NCI-H2227 treated with DMSO at 0.1 percent for 48 hours (cell line): ENCODE data around the gene AK6.
"Not testable (repeated sequence)": the region's sequence is repeated elsewhere in the genome, so short reads cannot be mapped to it uniquely, and the experiment has no call there.

Experiments used
- DNase-seq: peaks from one replicate; lab custom pipeline; 2025; lab: John Stamatoyannopoulos, UW

The AK6 gene

GRCh38 chr5:69369340-69370121 is at the start of gene AK6, which contains the start of the genes RAD17 and TAF9:
Gene AK6, minus strand, starts transcription at chr5:69369520. Its CDS starts 30 bp downstream, at chr5:69369490.
Gene RAD17, plus strand, starts transcription at chr5:69369818. Its CDS starts 2,391 bp downstream, at chr5:69372209.
Gene TAF9, minus strand, starts transcription at chr5:69369520. Its CDS starts 3,783 bp downstream, at chr5:69365737.
- peak; percentile 93 for DNase-seq

GRCh38 chr5:69418554-69418953 is 49.2 kb upstream of the AK6 start:
- no peak for DNase-seq

GRCh38 chr5:69416699-69417098 is 47.4 kb upstream of the AK6 start:
- DNase-seq = no peak

- DNase-seq = no peak
Observed at GRCh38 chr5:69416180-69416579, 46.9 kb upstream of the AK6 start.

GRCh38 chr5:69415584-69415958 is 46.3 kb upstream of the AK6 start:
- DNase-seq = no peak

GRCh38 chr5:69414885-69415583 is 45.7 kb upstream of the AK6 start, which contains the start of gene MARVELD2:
Gene MARVELD2, plus strand, starts transcription at chr5:69415116. Its CDS starts 4,270 bp downstream, at chr5:69419386.
- peak; percentile 31 for DNase-seq

- no peak for DNase-seq
Observed at GRCh38 chr5:69404659-69405330, 35.5 kb upstream of the AK6 start.

GRCh38 chr5:69378376-69378775 is 9.1 kb upstream of the AK6 start:
- DNase-seq = no peak

- no peak for DNase-seq
Observed at GRCh38 chr5:69374911-69375446, 5.7 kb upstream of the AK6 start.

GRCh38 chr5:69372394-69372793 is 3.1 kb upstream of the AK6 start:
- no peak for DNase-seq

- not testable (repeated sequence) for DNase-seq
Observed at GRCh38 chr5:69370335-69370734, 1.0 kb upstream of the AK6 start.

GRCh38 chr5:69368458-69369339 is 621 bp downstream of the AK6 start:
- DNase-seq = peak; percentile 31

GRCh38 chr5:69367697-69368279 is 1.5 kb downstream of the AK6 start:
- no peak for DNase-seq

- no peak for DNase-seq
Observed at GRCh38 chr5:69364850-69365249, 4.5 kb downstream of the AK6 start.

- peak; percentile 5 for DNase-seq
Observed at GRCh38 chr5:69364414-69364813, 4.9 kb downstream of the AK6 start.

GRCh38 chr5:69360442-69360841 is 8.9 kb downstream of the AK6 start:
- DNase-seq = no peak

- no peak for DNase-seq
Observed at GRCh38 chr5:69359699-69360098, 9.6 kb downstream of the AK6 start.

- DNase-seq = no peak
Observed at GRCh38 chr5:69350664-69351063, 18.7 kb downstream of the AK6 start.

- no peak for DNase-seq
Observed at GRCh38 chr5:69343083-69343482, 26.2 kb downstream of the AK6 start.

GRCh38 chr5:69341520-69342161 is 27.7 kb downstream of the AK6 start:
- no peak for DNase-seq
